IMR-90 (cell line): Measurements from ENCODE around the gene RHBDD1. TPM values are rescaled to one million over a fixed set of nuclear protein-coding genes. Genes with fewer than 3 reads are reported as not detected.

Source experiments
- ATAC-seq: fragments of 200-7000 bp; cut with Tn5 transposase; 2 replicates; pipeline ENCODE4 v1.9.1; 2020; ENCODE audit warnings: low read depth, mild to moderate bottlenecking, moderate library complexity
- BruUV-seq: library from RNA; stranded (reverse); fragments of 400-500 nt; replicated peaks from 2 replicates; lab custom pipeline; 2021; lab: Mats Ljungman, UMichigan
- CTCF ChIA-PET: fragments of 300-600 bp; formaldehyde crosslinking; extraction: SDS; loops from one replicate; lab custom pipeline; 2021; ENCODE audit warnings: antibody characterized with exemption; lab: Yijun Ruan, JAX
- POLR2A ChIA-PET: fragments of 300-600 bp; sonication (Branson Sonifier 250); formaldehyde crosslinking; loops from one replicate; lab custom pipeline; 2022; ENCODE audit warnings: antibody characterized with exemption; ENCODE audit not compliant: unreplicated experiment; lab: Charles Lee
- DNase-seq: peaks from one replicate; pipeline ENCODE4 v3.0.0; 2013
- H2AFZ ChIP-seq: replicated peaks from 2 replicates; pipeline ENCODE3; 2013; ENCODE audit warnings: low read length, mild to moderate bottlenecking; ENCODE audit not compliant: poor library complexity
- H2AK5ac ChIP-seq: 2 replicates; pipeline ENCODE4 v1.6.1; 2013; ENCODE audit warnings: low read depth, low read length, inconsistent platforms
- H2AK9ac ChIP-seq: replicated peaks from 2 replicates; pipeline ENCODE3; 2013; ENCODE audit warnings: mild to moderate bottlenecking, low read depth, low read length, moderate library complexity; ENCODE audit not compliant: poor library complexity
- H2BK120ac ChIP-seq: 2 replicates; pipeline ENCODE4 v1.6.1; 2013; ENCODE audit warnings: low read depth, low read length, inconsistent platforms
- H2BK15ac ChIP-seq: 3 replicates; pipeline ENCODE4 v1.6.1; 2013; ENCODE audit warnings: low read depth, low read length, inconsistent platforms
- H2BK20ac ChIP-seq: 2 replicates; pipeline ENCODE4 v1.6.1; 2013; ENCODE audit warnings: low read depth, mild to moderate bottlenecking, inconsistent platforms, low read length, moderate library complexity
- H2BK5ac ChIP-seq: 2 replicates; pipeline ENCODE4 v1.6.1; 2013; ENCODE audit warnings: mild to moderate bottlenecking, low read depth, low read length, inconsistent platforms; ENCODE audit not compliant: poor library complexity, severe bottlenecking
- H3K14ac ChIP-seq: replicated peaks from 2 replicates; pipeline ENCODE4 v1.6.1; 2013; ENCODE audit warnings: low read depth, low read length, inconsistent platforms
- H3K18ac ChIP-seq: 2 replicates; pipeline ENCODE4 v1.6.1; 2013; ENCODE audit warnings: low read depth, low read length, control low read depth
- H3K23ac ChIP-seq: 2 replicates; pipeline ENCODE4 v1.6.1; 2013; ENCODE audit warnings: low read depth, low read length, inconsistent platforms
- H3K27ac ChIP-seq: 2 replicates; pipeline ENCODE4 v1.5.1; 2013; ENCODE audit warnings: mild to moderate bottlenecking, control low read depth, low read length; ENCODE audit not compliant: insufficient read depth
- H3K27me3 ChIP-seq: 2 replicates; pipeline ENCODE4 v1.6.1; 2013; ENCODE audit warnings: low read length; ENCODE audit not compliant: control insufficient read depth, insufficient read depth
- H3K36me3 ChIP-seq: 2 replicates; pipeline ENCODE4 v1.6.1; 2013; ENCODE audit warnings: low read length, mixed read lengths; ENCODE audit not compliant: control insufficient read depth, insufficient read depth
- H3K4ac ChIP-seq: 2 replicates; pipeline ENCODE4 v1.6.1; 2013; ENCODE audit warnings: low read depth, low read length, inconsistent platforms
- H3K4me1 ChIP-seq: 2 replicates; pipeline ENCODE4 v1.6.1; 2013; ENCODE audit warnings: low read length, mixed read lengths; ENCODE audit not compliant: control insufficient read depth, insufficient read depth
- H3K4me2 ChIP-seq: 2 replicates; pipeline ENCODE4 v1.6.1; 2013; ENCODE audit warnings: low read depth, mild to moderate bottlenecking, control low read depth, low read length, moderate library complexity
- H3K4me3 ChIP-seq: 2 replicates; pipeline ENCODE4 v1.5.1; 2013; ENCODE audit warnings: low read depth, mild to moderate bottlenecking, control low read depth, low read length, moderate library complexity; ENCODE audit not compliant: insufficient read depth
- H3K56ac ChIP-seq: 2 replicates; pipeline ENCODE4 v1.6.1; 2013; ENCODE audit warnings: low read length, inconsistent platforms; ENCODE audit not compliant: insufficient read depth; ENCODE audit errors: extremely low read depth
- H3K79me1 ChIP-seq, 2 experiments: 2 replicates each; pipeline ENCODE4 v1.6.1; 2013; ENCODE audit warnings: low read length in 2 of 2, inconsistent platforms in 1 of 2, low read depth in 1 of 2
- H3K9ac ChIP-seq: 2 replicates; pipeline ENCODE4 v1.6.1; 2013; ENCODE audit warnings: low read depth, low read length, control low read depth
- H3K9me1 ChIP-seq: 2 replicates; pipeline ENCODE4 v1.6.1; 2013; ENCODE audit warnings: low read length, inconsistent platforms; ENCODE audit not compliant: insufficient read depth
- H3K9me3 ChIP-seq: 2 replicates; pipeline ENCODE4 v1.6.1; 2013; ENCODE audit warnings: low read length; ENCODE audit not compliant: control insufficient read depth, insufficient read depth
- H4K20me1 ChIP-seq: 2 replicates; pipeline ENCODE4 v1.6.1; 2013; ENCODE audit warnings: low read length, inconsistent platforms; ENCODE audit not compliant: insufficient read depth
- H4K5ac ChIP-seq: 2 replicates; pipeline ENCODE4 v1.6.1; 2013; ENCODE audit warnings: mild to moderate bottlenecking, low read depth, low read length, control low read depth
- H4K8ac ChIP-seq, 2 experiments: 2 replicates each; pipeline ENCODE4 v1.6.1; 2013; ENCODE audit warnings: low read depth in 2 of 2, low read length in 2 of 2, control low read depth in 1 of 2, inconsistent platforms in 1 of 2
- H4K91ac ChIP-seq: 2 replicates; pipeline ENCODE4 v1.6.1; 2013; ENCODE audit warnings: low read depth, low read length, inconsistent platforms; ENCODE audit not compliant: insufficient read depth
- NFE2L2 ChIP-seq: fragments of 150-350 bp; IDR thresholded peaks from 2 replicates; pipeline ENCODE4 v1.6.1; 2016; ENCODE audit warnings: low read depth, mild to moderate bottlenecking, low read length
- RAD21 ChIP-seq: IDR thresholded peaks from 2 replicates; pipeline ENCODE4 v1.6.1; 2012; ENCODE audit warnings: low read length, improper control_type of control experiment
- RFX5 ChIP-seq: IDR thresholded peaks from 2 replicates; pipeline ENCODE4 v1.8.0; 2012; ENCODE audit warnings: low read depth, mild to moderate bottlenecking, low read length, moderate library complexity
- WGBS, 2 experiments: methylation state at CpG; one replicate each; pipeline versions ENCODE4 v1.1.5 to v1.1.7; 2013; ENCODE audit warnings: missing lambda C conversion rate in 2 of 2; ENCODE audit not compliant: insufficient read length in 1 of 2; ENCODE audit errors: extremely low coverage in 2 of 2; 5-methylcytosine and 5-hydroxymethylcytosine counted together
- dilution Hi-C: fragments of 300-500 bp; cut with HindIII; formaldehyde crosslinking; loops from one replicate; pipeline ENCODE4 v1.14.3; 2018; ENCODE audit warnings: low sequenced_read_pairs; ENCODE audit not compliant: unreplicated experiment
- in situ Hi-C: fragments of 300-500 bp; cut with MboI; formaldehyde crosslinking; loops from 3 replicates; pipeline ENCODE4 v1.14.3; 2019; ENCODE audit warnings: low sequenced_read_pairs, inconsistent platforms, mixed read lengths
- intact Hi-C: fragments of 100-400 bp; cut with micrococcal nuclease; formaldehyde crosslinking; loops from 2 replicates; pipeline ENCODE4 v1.10.0; 2022
- polyA plus RNA-seq, 3 experiments: library from polyadenylated mRNA; depleted of rRNA; stranded (reverse); fragments of >200 nt; gene quantifications; 2 replicates each; pipeline ENCODE4 v1.2.3, GENCODE V29; 2012; ENCODE audit warnings: low replicate concordance in 1 of 3
- total RNA-seq: library from RNA; depleted of rRNA; stranded (reverse); fragments of >200 nt; gene quantifications from 2 replicates; pipeline ENCODE4 v1.2.3, GENCODE V29; 2012

RHBDD1 gene
- total and polyA plus RNA-seq, 2 of the 4 experiments (the other 2 are of a cell fraction), result 9.7 to 14.0 TPM

- H3K4ac ChIP-seq, result no peak overlapping the region
- H2BK15ac ChIP-seq, result no peak overlapping the region
- BruUV-seq, result no TSS peak
- no CpG with 5 or more reads among the region's 3 CpGs for WGBS, 2 experiments
- intact Hi-C loops, result no loop called here
- TF ChIP-seq NFE2L2 (no peak), RFX5 (no peak), RAD21 (no peak)
- no peaks in the 10 kb centered on the region for H3K9me3 ChIP-seq
- no peak overlapping the region for H3K4me3 ChIP-seq
- H2AFZ ChIP-seq, result no peak overlapping the region
- DNase-seq, result no peak
- H4K5ac ChIP-seq, result no peak overlapping the region
- no peak for ATAC-seq
- in situ Hi-C loops, result no loop called here
- no peak overlapping the region for H3K27ac ChIP-seq
- ChIA-PET POLR2A (no interaction called here), CTCF (no interaction called here)
- H4K20me1 ChIP-seq, result no peaks in the 10 kb centered on the region
- H3K23ac ChIP-seq, result no peak overlapping the region
- dilution Hi-C loops, result no loop called here
- H3K36me3 ChIP-seq, result no peaks in the 10 kb centered on the region
- H3K18ac ChIP-seq, result no peak overlapping the region
- no peak overlapping the region for H4K8ac ChIP-seq
- H3K4me1 ChIP-seq, result peaks cover 2% of the 10 kb centered on the region; the same call in 1 of the 2 replicates
- H3K27me3 ChIP-seq, result no peaks in the 10 kb centered on the region
- no peak overlapping the region for H2AK5ac ChIP-seq
- H4K91ac ChIP-seq, result no peak overlapping the region
- no peak overlapping the region for H2BK20ac ChIP-seq
- no peak overlapping the region for H3K14ac ChIP-seq
- H2BK5ac ChIP-seq, result no peak overlapping the region
- H3K9ac ChIP-seq, result no peak overlapping the region
- 0 out of 4 replicates have a peak, but pooled peaks cover 0 to 4% of the 10 kb centered on the region in 2 experiments for H3K79me1 ChIP-seq
- H3K9me1 ChIP-seq, result no peaks in the 10 kb centered on the region
- H2BK120ac ChIP-seq, result no peak overlapping the region
- H3K4me2 ChIP-seq, result no peak overlapping the region
- no peak overlapping the region for H3K56ac ChIP-seq
- H2AK9ac ChIP-seq, result no peak overlapping the region
These were observed 126.4 kb downstream of the RHBDD1 start for GRCh38 chr2:226962176-226962773.
